Lung (tissue), 12 donors: ENCODE data around the gene DEPDC5. TPM values are rescaled to one million over a fixed set of nuclear protein-coding genes. Genes with fewer than 3 reads are reported as not detected.

Experiments used
- ATAC-seq: fragments of 200-7000 bp; cut with Tn5 transposase; one replicate; pipeline ENCODE4 v1.9.1; 2020; ENCODE audit warnings: moderate number of reproducible peaks; ENCODE audit not compliant: insufficient read depth, low FRiP score
- DNase-seq, 3 donors: peaks; one replicate each; pipeline ENCODE4 v3.0.0-alpha.2; 2013 to 2017
- H3K27ac ChIP-seq, 2 donors: one replicate each; pipeline ENCODE4 v1.5.1; 2013; ENCODE audit warnings: mild to moderate bottlenecking in 2 of 2, moderate library complexity in 2 of 2, control low read depth in 1 of 2, inconsistent platforms in 1 of 2, low read depth in 1 of 2, low read length in 1 of 2
- H3K27me3 ChIP-seq, 3 donors: one replicate each; pipeline ENCODE4 v1.5.1; 2013; ENCODE audit warnings: low read length in 2 of 3; ENCODE audit not compliant: control insufficient read depth in 3 of 3, insufficient read depth in 3 of 3
- H3K36me3 ChIP-seq, 4 donors: one replicate each; pipeline ENCODE4 v1.5.1; 2013; ENCODE audit warnings: low read length in 4 of 4, mild to moderate bottlenecking in 1 of 4, moderate library complexity in 1 of 4; ENCODE audit not compliant: control insufficient read depth in 4 of 4, insufficient read depth in 4 of 4
- H3K4me1 ChIP-seq, 5 donors: one replicate each; pipeline ENCODE4 v1.5.1; 2013; ENCODE audit warnings: low read length in 5 of 5, mild to moderate bottlenecking in 2 of 5, moderate library complexity in 1 of 5; ENCODE audit not compliant: control insufficient read depth in 5 of 5, insufficient read depth in 5 of 5
- H3K4me3 ChIP-seq: one replicate; pipeline ENCODE4 v1.5.1; 2013; ENCODE audit warnings: mild to moderate bottlenecking, control low read depth, moderate library complexity
- H3K9ac ChIP-seq, 2 donors: one replicate each; pipeline ENCODE4 v1.5.1; 2013; ENCODE audit warnings: low read length in 2 of 2, control low read depth in 1 of 2; ENCODE audit not compliant: insufficient read depth in 1 of 2
- H3K9me3 ChIP-seq, 4 donors: one replicate each; pipeline ENCODE4 v1.5.1; 2013; ENCODE audit warnings: low read length in 3 of 4, mild to moderate bottlenecking in 1 of 4, moderate library complexity in 1 of 4; ENCODE audit not compliant: control insufficient read depth in 4 of 4, insufficient read depth in 3 of 4
- WGBS, 2 donors: extraction: QIAGEN DNeasy Blood & Tissue Kit; methylation state at CpG; one replicate each; pipeline ENCODE4 v1.1.7; 2013; 5-methylcytosine and 5-hydroxymethylcytosine counted together
- polyA plus RNA-seq, 2 donors: library from polyadenylated mRNA; stranded (reverse); fragments of 200-250 nt; gene quantifications; one replicate each; pipeline ENCODE4 v1.2.1, GENCODE V29; 2013
- total RNA-seq, 2 donors: library from RNA; depleted of rRNA in 1 of 2; stranded (reverse); fragments of >200 nt in 1 of 2; gene quantifications; one replicate each; pipeline ENCODE4 v1.2.1, GENCODE V29; 2014 to 2021
- TF ChIP-seq, protein P1 (sequence below): IDR thresholded peaks from 2 replicates; pipeline ENCODE4 v1.5.1; 2012; ENCODE audit warnings: mild to moderate bottlenecking; ENCODE audit errors: control extremely low read depth, extremely low read depth
- donor health status: control.
- donor health status: control.
- donor health status: Bipolar disorder and iron deficiency.
- donor health status: healthy.
- donor health status: DM: yes; HTN: yes; CAD: no.

Gene DEPDC5
- total and polyA plus RNA-seq, 4 donors: 6.6 to 29.0 (median 16.3) TPM

DNA sequence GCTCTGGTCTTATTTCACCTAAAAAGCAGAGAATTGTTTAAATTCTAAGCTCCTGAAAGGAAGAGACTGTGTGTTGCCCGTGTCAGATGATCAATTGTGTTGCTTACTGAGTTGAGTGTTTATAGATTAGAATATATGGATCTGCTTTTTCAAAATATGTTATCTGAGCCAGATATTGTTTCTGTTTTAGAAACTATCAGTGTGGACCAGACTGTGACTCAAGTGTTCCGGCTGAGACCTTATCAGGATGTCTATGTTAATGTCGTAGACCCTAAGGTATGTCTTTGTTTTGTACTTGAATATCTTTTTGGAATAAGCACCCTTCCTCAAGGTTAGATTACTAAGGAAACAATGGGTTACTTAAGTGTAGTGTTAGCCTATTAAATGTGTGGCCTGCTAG is 11.0 kb downstream of the DEPDC5 start:
- H3K4me3 ChIP-seq: no peak overlapping the region
- 93 to 98% methylated on average over 3 of the region's 3 CpGs for WGBS, 2 donors
- H3K27ac ChIP-seq: no peak overlapping the region
- H3K4me1 ChIP-seq: no peaks in the 10 kb centered on the region
- no peak for DNase-seq
- TF ChIP-seq, protein P1, sequence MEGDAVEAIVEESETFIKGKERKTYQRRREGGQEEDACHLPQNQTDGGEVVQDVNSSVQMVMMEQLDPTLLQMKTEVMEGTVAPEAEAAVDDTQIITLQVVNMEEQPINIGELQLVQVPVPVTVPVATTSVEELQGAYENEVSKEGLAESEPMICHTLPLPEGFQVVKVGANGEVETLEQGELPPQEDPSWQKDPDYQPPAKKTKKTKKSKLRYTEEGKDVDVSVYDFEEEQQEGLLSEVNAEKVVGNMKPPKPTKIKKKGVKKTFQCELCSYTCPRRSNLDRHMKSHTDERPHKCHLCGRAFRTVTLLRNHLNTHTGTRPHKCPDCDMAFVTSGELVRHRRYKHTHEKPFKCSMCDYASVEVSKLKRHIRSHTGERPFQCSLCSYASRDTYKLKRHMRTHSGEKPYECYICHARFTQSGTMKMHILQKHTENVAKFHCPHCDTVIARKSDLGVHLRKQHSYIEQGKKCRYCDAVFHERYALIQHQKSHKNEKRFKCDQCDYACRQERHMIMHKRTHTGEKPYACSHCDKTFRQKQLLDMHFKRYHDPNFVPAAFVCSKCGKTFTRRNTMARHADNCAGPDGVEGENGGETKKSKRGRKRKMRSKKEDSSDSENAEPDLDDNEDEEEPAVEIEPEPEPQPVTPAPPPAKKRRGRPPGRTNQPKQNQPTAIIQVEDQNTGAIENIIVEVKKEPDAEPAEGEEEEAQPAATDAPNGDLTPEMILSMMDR: no peak
- no peaks in the 10 kb centered on the region for H3K27me3 ChIP-seq
- peaks cover 14 to 39% (median 20%) of the 10 kb centered on the region in 4 donors for H3K36me3 ChIP-seq
- ATAC-seq: no peak
- H3K9me3 ChIP-seq: no peaks in the 10 kb centered on the region
- H3K9ac ChIP-seq: no peak overlapping the region

DNA sequence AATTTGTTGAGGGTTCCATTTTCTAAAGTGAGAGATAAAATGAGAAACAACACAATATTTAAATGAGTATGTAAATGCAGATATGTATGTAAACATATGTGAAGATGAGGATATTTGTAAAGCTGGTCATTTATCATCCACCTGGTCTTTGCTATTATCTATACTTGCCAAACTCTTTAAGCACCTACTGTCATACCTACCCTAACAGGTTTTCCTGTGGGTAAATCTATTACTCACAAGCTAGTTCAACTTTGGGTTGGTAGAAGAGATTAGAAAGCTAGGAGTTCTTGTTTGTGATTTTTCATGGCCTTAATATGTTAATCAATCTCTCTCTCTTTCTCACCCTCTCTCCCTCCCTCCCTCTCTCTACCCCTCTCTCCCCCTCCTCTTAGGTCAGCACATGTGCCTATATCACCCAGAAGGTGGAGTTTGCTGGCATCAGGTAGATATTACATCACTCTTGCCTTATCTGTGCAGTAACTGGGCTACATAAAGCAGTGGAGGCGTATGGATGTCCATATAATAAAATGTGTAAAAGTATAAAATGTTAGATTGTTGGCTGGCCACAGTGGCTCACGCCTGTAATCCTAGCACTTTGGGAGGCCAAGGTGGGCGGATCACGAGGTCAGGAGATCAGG is 14.7 kb downstream of the DEPDC5 start:
- ATAC-seq (no peak), DNase-seq (no peak)
- 97 to 99% methylated on average over 4 of the region's 4 CpGs for WGBS, 2 donors
- Histone ChIP-seq H3K4me1 (no peaks in the 10 kb centered on the region), H3K36me3 (peaks cover 16 to 36% (median 21%) of the 10 kb centered on the region in 4 donors), H3K9ac (no peak overlapping the region), H3K4me3 (no peak overlapping the region), H3K27me3 (no peaks in the 10 kb centered on the region), H3K27ac (no peak overlapping the region), H3K9me3 (no peaks in the 10 kb centered on the region)
- TF ChIP-seq, protein P1: no peak

DNA sequence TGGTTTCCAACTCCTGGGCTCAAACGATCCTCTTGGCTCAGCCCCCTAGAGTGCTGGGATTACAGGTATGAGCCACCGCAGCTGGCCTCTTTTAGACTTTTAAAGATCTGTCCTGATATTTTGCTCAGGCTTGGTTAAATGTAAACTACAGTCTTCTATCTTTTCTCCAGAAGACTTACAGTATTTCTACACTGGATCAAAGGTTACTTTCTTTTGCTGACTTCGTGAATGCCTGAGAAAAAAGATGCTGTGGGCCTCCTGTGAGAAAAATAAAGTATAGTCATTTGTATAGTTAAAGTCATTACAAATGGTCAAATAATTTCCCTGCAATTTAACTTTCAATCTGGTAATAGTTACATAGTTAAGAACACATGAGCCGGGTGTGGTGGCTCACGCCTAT is 19.6 kb downstream of the DEPDC5 start:
- Histone ChIP-seq H3K9me3 (no peaks in the 10 kb centered on the region), H3K9ac (no peak overlapping the region), H3K4me1 (no peaks in the 10 kb centered on the region), H3K27me3 (no peaks in the 10 kb centered on the region), H3K36me3 (peaks cover 8 to 32% (median 21%) of the 10 kb centered on the region in 4 donors), H3K4me3 (no peak overlapping the region), H3K27ac (no peak overlapping the region)
- TF ChIP-seq, protein P1: no peak
- WGBS, 2 donors: 91 to 92% methylated on average over 5 of the region's 5 CpGs
- ATAC-seq: no peak
- no peak for DNase-seq

DNA sequence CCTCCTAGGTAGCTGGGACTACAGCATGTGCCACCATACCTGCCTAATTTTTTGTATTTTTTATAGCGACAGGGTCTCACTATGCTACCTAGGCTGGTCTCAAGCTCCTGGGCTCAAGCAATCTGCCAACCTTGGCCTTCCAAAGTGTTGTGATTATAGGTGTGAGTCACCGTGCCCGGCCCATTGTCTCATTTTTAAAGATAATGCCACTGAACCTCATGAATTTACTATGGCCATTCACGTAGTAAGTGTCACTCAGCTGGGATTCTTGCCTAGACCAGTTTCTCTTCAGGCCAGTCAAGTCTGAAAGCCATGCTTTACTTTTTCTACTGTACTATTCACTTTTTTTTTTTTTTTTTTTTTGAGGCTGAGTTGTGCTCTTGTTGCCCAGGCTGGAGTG is 22.4 kb downstream of the DEPDC5 start:
- no peaks in the 10 kb centered on the region for H3K4me1 ChIP-seq
- no peak overlapping the region for H3K4me3 ChIP-seq
- H3K27me3 ChIP-seq: no peaks in the 10 kb centered on the region
- ATAC-seq: no peak
- no peak overlapping the region for H3K27ac ChIP-seq
- H3K36me3 ChIP-seq: peaks cover 23 to 34% (median 30%) of the 10 kb centered on the region in 4 donors
- no peaks in the 10 kb centered on the region for H3K9me3 ChIP-seq
- no peak overlapping the region for H3K9ac ChIP-seq
- DNase-seq: no peak
- TF ChIP-seq, protein P1: no peak
- 97% methylated on average over 4 of the region's 4 CpGs for WGBS, 2 donors
